Mesendoderm (in vitro differentiated cells): ENCODE data around the gene NAP1L5.

Experiments used
- DNase-seq: peaks from one replicate; pipeline ENCODE4 v3.0.0; 2013
- H2AK5ac ChIP-seq: 2 replicates; pipeline ENCODE4 v1.6.1; 2013; ENCODE audit warnings: low read length, inconsistent platforms
- H2BK120ac ChIP-seq: 2 replicates; pipeline ENCODE4 v1.6.1; 2013; ENCODE audit warnings: low read depth, mild to moderate bottlenecking, low read length, moderate library complexity, mixed read lengths
- H2BK15ac ChIP-seq: replicated peaks from 2 replicates; pipeline ENCODE4 v1.6.1; 2013; ENCODE audit warnings: low read depth, mild to moderate bottlenecking, moderate library complexity
- H2BK5ac ChIP-seq: 2 replicates; pipeline ENCODE4 v1.6.1; 2013; ENCODE audit warnings: low read length, inconsistent platforms
- H3K18ac ChIP-seq: 2 replicates; pipeline ENCODE4 v1.6.1; 2013; ENCODE audit warnings: mild to moderate bottlenecking, low read length, mixed read lengths
- H3K23ac ChIP-seq: one replicate; pipeline ENCODE4 v1.6.1; 2013; ENCODE audit warnings: low read length
- H3K27ac ChIP-seq: 2 replicates; pipeline ENCODE4 v1.5.1; 2013; ENCODE audit warnings: low read depth, mild to moderate bottlenecking, inconsistent platforms, low read length, moderate library complexity
- H3K27me3 ChIP-seq: 2 replicates; pipeline ENCODE4 v1.6.1; 2013; ENCODE audit warnings: low read length, control low read depth, mild to moderate bottlenecking, inconsistent platforms; ENCODE audit not compliant: insufficient read depth, poor library complexity
- H3K36me3 ChIP-seq: 2 replicates; pipeline ENCODE4 v1.6.1; 2013; ENCODE audit warnings: low read length, inconsistent platforms; ENCODE audit not compliant: control insufficient read depth, insufficient read depth
- H3K4ac ChIP-seq: one replicate; pipeline ENCODE4 v1.6.1; 2013; ENCODE audit warnings: low read depth, mild to moderate bottlenecking, low read length, moderate library complexity
- H3K4me1 ChIP-seq: 2 replicates; pipeline ENCODE4 v1.6.1; 2013; ENCODE audit warnings: low read depth, low read length, inconsistent platforms; ENCODE audit not compliant: control insufficient read depth
- H3K4me2 ChIP-seq: 2 replicates; pipeline ENCODE4 v1.6.1; 2013; ENCODE audit warnings: low read length
- H3K4me3 ChIP-seq: 2 replicates; pipeline ENCODE4 v1.5.1; 2013; ENCODE audit warnings: mild to moderate bottlenecking, low read length
- H3K56ac ChIP-seq: one replicate; pipeline ENCODE4 v1.6.1; 2013; ENCODE audit warnings: low read length
- H3K79me1 ChIP-seq: 2 replicates; pipeline ENCODE4 v1.6.1; 2013; ENCODE audit warnings: low read length, inconsistent platforms
- H3K79me2 ChIP-seq: 2 replicates; pipeline ENCODE4 v1.6.1; 2013; ENCODE audit warnings: mild to moderate bottlenecking, low read length; ENCODE audit not compliant: control insufficient read depth, insufficient read depth
- H3K9ac ChIP-seq: 2 replicates; pipeline ENCODE4 v1.6.1; 2013; ENCODE audit warnings: low read length, inconsistent platforms
- H4K5ac ChIP-seq: one replicate; pipeline ENCODE4 v1.6.1; 2013; ENCODE audit warnings: low read length
- H4K8ac ChIP-seq: one replicate; pipeline ENCODE4 v1.6.1; 2013; ENCODE audit warnings: low read depth, mild to moderate bottlenecking, control low read depth, low read length, moderate library complexity
- WGBS: extraction: QIAGEN DNeasy Blood & Tissue Kit; methylation state at CpG from one replicate; pipeline ENCODE4 v1.1.7; 2013; ENCODE audit warnings: low lambda C conversion rate, missing lambda C conversion rate; ENCODE audit not compliant: insufficient coverage; ENCODE audit errors: extremely low coverage; 5-methylcytosine and 5-hydroxymethylcytosine counted together

The NAP1L5 gene

GRCh38 chr4:88744609-88745008 lies 47.0 kb upstream of the NAP1L5 start:
- Histone ChIP-seq H3K4me1 (no peaks in the 10 kb centered on the region), H2BK5ac (no peak overlapping the region), H2AK5ac (no peak overlapping the region), H3K4me2 (no peak overlapping the region), H4K5ac (no peak overlapping the region), H3K27ac (no peak overlapping the region), H3K18ac (no peak overlapping the region), H3K23ac (no peak overlapping the region), H3K56ac (no peak overlapping the region), H3K79me2 (no peaks in the 10 kb centered on the region), H3K79me1 (no peaks in the 10 kb centered on the region), H2BK15ac (no peak overlapping the region), H3K9ac (no peak overlapping the region), H3K4me3 (no peak overlapping the region), H3K36me3 (peaks cover 7% of the 10 kb centered on the region), H3K4ac (no peak overlapping the region), H4K8ac (no peak overlapping the region), H2BK120ac (no peak overlapping the region), H3K27me3 (no peaks in the 10 kb centered on the region)
- no peak for DNase-seq
- WGBS: no CpG with 5 or more reads among the region's 3 CpGs

GRCh38 chr4:88743696-88744095 lies 46.1 kb upstream of the NAP1L5 start:
- Histone ChIP-seq H2BK120ac (no peak overlapping the region), H3K23ac (no peak overlapping the region), H4K8ac (no peak overlapping the region), H3K4ac (no peak overlapping the region), H3K56ac (no peak overlapping the region), H3K79me1 (no peaks in the 10 kb centered on the region), H2BK15ac (no peak overlapping the region), H2AK5ac (no peak overlapping the region), H3K18ac (no peak overlapping the region), H3K4me3 (no peak overlapping the region), H3K4me1 (no peaks in the 10 kb centered on the region), H3K4me2 (no peak overlapping the region), H3K27ac (no peak overlapping the region), H4K5ac (no peak overlapping the region), H2BK5ac (no peak overlapping the region), H3K36me3 (peaks cover 4% of the 10 kb centered on the region), H3K79me2 (no peaks in the 10 kb centered on the region), H3K9ac (no peak overlapping the region), H3K27me3 (no peaks in the 10 kb centered on the region)
- DNase-seq: peak; percentile 10
- no CpG with 5 or more reads among the region's 3 CpGs for WGBS

- H3K9ac ChIP-seq: no peak overlapping the region
- no peak overlapping the region for H3K4me3 ChIP-seq
- H3K4me1 ChIP-seq: no peaks in the 10 kb centered on the region
- no peak overlapping the region for H3K23ac ChIP-seq
- H3K27ac ChIP-seq: no peak overlapping the region
- no peak for DNase-seq
- WGBS: no CpG with 5 or more reads among the region's 2 CpGs
- no peak overlapping the region for H3K4ac ChIP-seq
- H3K79me2 ChIP-seq: no peaks in the 10 kb centered on the region
- no peak overlapping the region for H2BK15ac ChIP-seq
- no peak overlapping the region for H3K4me2 ChIP-seq
- peaks cover 4% of the 10 kb centered on the region for H3K36me3 ChIP-seq
- no peak overlapping the region for H3K18ac ChIP-seq
- H2BK120ac ChIP-seq: no peak overlapping the region
- no peak overlapping the region for H4K8ac ChIP-seq
- no peak overlapping the region for H4K5ac ChIP-seq
- no peak overlapping the region for H2BK5ac ChIP-seq
- no peak overlapping the region for H3K56ac ChIP-seq
- H3K27me3 ChIP-seq: no peaks in the 10 kb centered on the region
- H3K79me1 ChIP-seq: no peaks in the 10 kb centered on the region
- no peak overlapping the region for H2AK5ac ChIP-seq
These were observed 44.9 kb upstream of the NAP1L5 start for GRCh38 chr4:88742561-88742960.

GRCh38 chr4:88738180-88738579 lies 40.6 kb upstream of the NAP1L5 start:
- H3K79me1 ChIP-seq: no peaks in the 10 kb centered on the region
- no peak overlapping the region for H3K4ac ChIP-seq
- no peak overlapping the region for H2AK5ac ChIP-seq
- no peak overlapping the region for H2BK15ac ChIP-seq
- H3K18ac ChIP-seq: no peak overlapping the region
- no peak overlapping the region for H2BK120ac ChIP-seq
- H3K36me3 ChIP-seq: no peaks in the 10 kb centered on the region
- no peak overlapping the region for H3K9ac ChIP-seq
- no peak overlapping the region for H3K56ac ChIP-seq
- H4K5ac ChIP-seq: no peak overlapping the region
- no peaks in the 10 kb centered on the region for H3K79me2 ChIP-seq
- no CpG with 5 or more reads among the region's 4 CpGs for whole genome bisulfite sequencing
- no peak overlapping the region for H3K4me3 ChIP-seq
- H3K27ac ChIP-seq: no peak overlapping the region
- no peak overlapping the region for H4K8ac ChIP-seq
- no peak overlapping the region for H3K23ac ChIP-seq
- no peaks in the 10 kb centered on the region for H3K27me3 ChIP-seq
- no peak overlapping the region for H3K4me2 ChIP-seq
- H2BK5ac ChIP-seq: no peak overlapping the region
- DNase-seq: no peak
- no peaks in the 10 kb centered on the region for H3K4me1 ChIP-seq

- no peaks in the 10 kb centered on the region for H3K79me2 ChIP-seq
- H4K5ac ChIP-seq: no peak overlapping the region
- H2BK5ac ChIP-seq: no peak overlapping the region
- H3K23ac ChIP-seq: no peak overlapping the region
- no peaks in the 10 kb centered on the region for H3K79me1 ChIP-seq
- no peak overlapping the region for H3K27ac ChIP-seq
- no peak overlapping the region for H3K4me2 ChIP-seq
- no peak overlapping the region for H3K9ac ChIP-seq
- no peak overlapping the region for H3K56ac ChIP-seq
- no peak overlapping the region for H2BK120ac ChIP-seq
- no peak overlapping the region for H3K4me3 ChIP-seq
- no peak overlapping the region for H2BK15ac ChIP-seq
- H2AK5ac ChIP-seq: no peak overlapping the region
- H3K18ac ChIP-seq: no peak overlapping the region
- H3K4me1 ChIP-seq: no peaks in the 10 kb centered on the region
- WGBS: no CpG with 5 or more reads among the region's 14 CpGs
- H3K36me3 ChIP-seq: no peaks in the 10 kb centered on the region
- no peaks in the 10 kb centered on the region for H3K27me3 ChIP-seq
- DNase-seq: peak; percentile 19
- H4K8ac ChIP-seq: no peak overlapping the region
- H3K4ac ChIP-seq: no peak overlapping the region
These were observed 39.8 kb upstream of the NAP1L5 start for GRCh38 chr4:88737307-88737941.

GRCh38 chr4:88736264-88736663 lies 38.6 kb upstream of the NAP1L5 start:
- no peak overlapping the region for H2BK120ac ChIP-seq
- no peaks in the 10 kb centered on the region for H3K27me3 ChIP-seq
- no peak overlapping the region for H3K4me2 ChIP-seq
- H3K56ac ChIP-seq: no peak overlapping the region
- H2AK5ac ChIP-seq: no peak overlapping the region
- no peak overlapping the region for H4K8ac ChIP-seq
- no peaks in the 10 kb centered on the region for H3K79me2 ChIP-seq
- no peak for DNase-seq
- no peak overlapping the region for H3K4ac ChIP-seq
- H2BK15ac ChIP-seq: no peak overlapping the region
- H3K27ac ChIP-seq: no peak overlapping the region
- no peak overlapping the region for H3K4me3 ChIP-seq
- H3K79me1 ChIP-seq: no peaks in the 10 kb centered on the region
- WGBS: no CpG with 5 or more reads among the region's 3 CpGs
- no peak overlapping the region for H2BK5ac ChIP-seq
- H4K5ac ChIP-seq: no peak overlapping the region
- H3K9ac ChIP-seq: no peak overlapping the region
- no peaks in the 10 kb centered on the region for H3K36me3 ChIP-seq
- H3K23ac ChIP-seq: no peak overlapping the region
- H3K18ac ChIP-seq: no peak overlapping the region
- no peaks in the 10 kb centered on the region for H3K4me1 ChIP-seq
